ENCODE data around the gene IPO7.
A peak's percentile ranks its signal among the peaks of the same experiment; 100 is the strongest.

Gene IPO7

GRCh38 chr11:9461760-9462134, 77.3 kb downstream of the IPO7 start:
- TF ChIP-seq ZNF384 (IDR thresholded peaks at IDR 0.05): no peak
- no peak for TF ChIP-seq FOXM1 (IDR thresholded peaks at IDR 0.05; ENCODE audit: borderline replicate concordance)
- TF ChIP-seq L3MBTL2 (conservative IDR thresholded peaks at IDR 0.05): no peak
- TF ChIP-seq NFRKB (IDR thresholded peaks at IDR 0.05): no peak
- no peak for TF ChIP-seq CTBP1 (IDR thresholded peaks at IDR 0.05; ENCODE audit: borderline replicate concordance)
- TF ChIP-seq TARDBP (IDR thresholded peaks at IDR 0.05): no peak
- no peak for TF ChIP-seq HDGF (IDR thresholded peaks at IDR 0.05; ENCODE audit: borderline replicate concordance)
- no peak for TF ChIP-seq ARNT (IDR thresholded peaks at IDR 0.05)
- POLR2A ChIA-PET: interaction anchor here (1.0 to 4.3 kb wide), 9 partner anchors 12 to 843 kb away, joined by 3 to 44 read pairs (median 6); partner anchors contain the start of genes ADM and WEE1
- CTCF ChIA-PET: interaction anchor here (0.6 kb wide), 1 partner anchor 15 kb away, joined by 4 read pairs; no protein-coding TSS in a partner anchor
- DNase-seq (ENCODE audit: extremely low spot score): no peak

GRCh38 chr11:9462172-9462799, 77.8 kb downstream of the IPO7 start:
- no peak for DNase-seq (ENCODE audit: extremely low spot score)
- no peak for TF ChIP-seq SP1 (IDR thresholded peaks at IDR 0.05)
- peak; percentile 42; the same call in 1 of the 2 replicates for TF ChIP-seq ZNF384 (IDR thresholded peaks at IDR 0.05)
- ChIA-PET CTCF (no interaction called here), POLR2A (interaction anchor here (1.0 to 4.3 kb wide), 4 partner anchors 12 to 111 kb away, joined by 3 to 44 read pairs (median 19); partner anchors contain the start of gene WEE1)

- ChIA-PET POLR2A (interaction anchor here (1.0 to 4.1 kb wide), 2 partner anchors 11 to 111 kb away, joined by 3 to 44 read pairs; partner anchors contain the start of gene WEE1), CTCF (no interaction called here)
- TF ChIP-seq PKNOX1 (IDR thresholded peaks at IDR 0.05) (no peak), ARNT (IDR thresholded peaks at IDR 0.05) (no peak), NFRKB (IDR thresholded peaks at IDR 0.05) (no peak), FOXK2 (IDR thresholded peaks at IDR 0.05) (no peak), FOXA1 (IDR thresholded peaks at IDR 0.05) (no peak), ELF4 (IDR thresholded peaks at IDR 0.05) (no peak), L3MBTL2 (conservative IDR thresholded peaks at IDR 0.05) (no peak), TARDBP (IDR thresholded peaks at IDR 0.05) (no peak), ZNF384 (IDR thresholded peaks at IDR 0.05) (no peak)
- no peak for DNase-seq (ENCODE audit: extremely low spot score)
Measured at GRCh38 chr11:9462806-9463537, 78.5 kb downstream of the IPO7 start.

- no peak for TF ChIP-seq ZNF384 (IDR thresholded peaks at IDR 0.05)
- no peak for TF ChIP-seq BHLHE40 (IDR thresholded peaks at IDR 0.05; ENCODE audit: borderline replicate concordance)
- TF ChIP-seq L3MBTL2 (conservative IDR thresholded peaks at IDR 0.05): no peak
- TF ChIP-seq PKNOX1 (IDR thresholded peaks at IDR 0.05): no peak
- no peak for TF ChIP-seq HDGF (IDR thresholded peaks at IDR 0.05; ENCODE audit: borderline replicate concordance)
- no peak for TF ChIP-seq FOXA1 (IDR thresholded peaks at IDR 0.05)
- TF ChIP-seq SUZ12 (IDR thresholded peaks at IDR 0.05): no peak
- TF ChIP-seq NFRKB (IDR thresholded peaks at IDR 0.05): no peak
- no peak for TF ChIP-seq ELF4 (IDR thresholded peaks at IDR 0.05)
- TF ChIP-seq LEF1 (IDR thresholded peaks at IDR 0.05; ENCODE audit: borderline replicate concordance): no peak
- no peak for TF ChIP-seq SP1 (IDR thresholded peaks at IDR 0.05)
- TF ChIP-seq FOXK2 (IDR thresholded peaks at IDR 0.05): no peak
- POLR2A ChIA-PET: no interaction called here
- no peak for DNase-seq (ENCODE audit: extremely low spot score)
- CTCF ChIA-PET: no interaction called here
Measured at GRCh38 chr11:9470765-9471164, 86.3 kb downstream of the IPO7 start.

GRCh38 chr11:9473408-9473807, 89.0 kb downstream of the IPO7 start:
- DNase-seq (ENCODE audit: extremely low spot score): peak; percentile 23
- no peak for TF ChIP-seq TARDBP (IDR thresholded peaks at IDR 0.05)
- no peak for TF ChIP-seq FOXK2 (IDR thresholded peaks at IDR 0.05)
- TF ChIP-seq ELF4 (IDR thresholded peaks at IDR 0.05): no peak
- TF ChIP-seq LEF1 (IDR thresholded peaks at IDR 0.05; ENCODE audit: borderline replicate concordance): no peak
- TF ChIP-seq L3MBTL2 (conservative IDR thresholded peaks at IDR 0.05): no peak
- TF ChIP-seq ZNF384 (IDR thresholded peaks at IDR 0.05): peak; percentile 36; the same call in 1 of the 2 replicates
- no peak for TF ChIP-seq FOXA1 (IDR thresholded peaks at IDR 0.05)
- TF ChIP-seq CTBP1 (IDR thresholded peaks at IDR 0.05; ENCODE audit: borderline replicate concordance): peak; percentile 80; the same call in 1 of the 2 replicates
- no peak for TF ChIP-seq BHLHE40 (IDR thresholded peaks at IDR 0.05; ENCODE audit: borderline replicate concordance)
- TF ChIP-seq PKNOX1 (IDR thresholded peaks at IDR 0.05): peak; percentile 85
- no peak for TF ChIP-seq NFRKB (IDR thresholded peaks at IDR 0.05)
- TF ChIP-seq SP1 (IDR thresholded peaks at IDR 0.05): no peak
- no peak for TF ChIP-seq SUZ12 (IDR thresholded peaks at IDR 0.05)
- TF ChIP-seq FOXM1 (IDR thresholded peaks at IDR 0.05; ENCODE audit: borderline replicate concordance): no peak
- TF ChIP-seq HDGF (IDR thresholded peaks at IDR 0.05; ENCODE audit: borderline replicate concordance): no peak
- ChIA-PET POLR2A (interaction anchor here (1.5 to 4.4 kb wide), 2 partner anchors 9 to 13 kb away, joined by 3 to 44 read pairs; partner anchors contain the start of gene ZNF143), CTCF (interaction anchor here (2.4 kb wide), 1 partner anchor 33 kb away, joined by 9 read pairs; no protein-coding TSS in a partner anchor)

- POLR2A ChIA-PET: interaction anchor here (3.2 kb wide), 1 partner anchor 20 kb away, joined by 19 read pairs; the partner anchor contains the start of gene ZNF143
- CTCF ChIA-PET: interaction anchor here (1.4 kb wide), 1 partner anchor 27 kb away, joined by 3 read pairs; no protein-coding TSS in a partner anchor
- no peak for TF ChIP-seq ARNT (IDR thresholded peaks at IDR 0.05)
- no peak for TF ChIP-seq CTBP1 (IDR thresholded peaks at IDR 0.05; ENCODE audit: borderline replicate concordance)
- TF ChIP-seq FOXK2 (IDR thresholded peaks at IDR 0.05): no peak
- no peak for TF ChIP-seq SP1 (IDR thresholded peaks at IDR 0.05)
- TF ChIP-seq TARDBP (IDR thresholded peaks at IDR 0.05): no peak
- no peak for TF ChIP-seq ELF4 (IDR thresholded peaks at IDR 0.05)
- no peak for TF ChIP-seq ZNF384 (IDR thresholded peaks at IDR 0.05)
- no peak for TF ChIP-seq L3MBTL2 (conservative IDR thresholded peaks at IDR 0.05)
- no peak for TF ChIP-seq FOXM1 (IDR thresholded peaks at IDR 0.05; ENCODE audit: borderline replicate concordance)
- no peak for TF ChIP-seq FOXA1 (IDR thresholded peaks at IDR 0.05)
- TF ChIP-seq BHLHE40 (IDR thresholded peaks at IDR 0.05; ENCODE audit: borderline replicate concordance): no peak
- no peak for DNase-seq (ENCODE audit: extremely low spot score)
Measured at GRCh38 chr11:9479899-9480298, 95.4 kb downstream of the IPO7 start.
